Peyer's patch (tissue), 4 donors: Measurements from ENCODE around the gene SERINC1. TPM values are rescaled to one million over a fixed set of nuclear protein-coding genes. Genes with fewer than 3 reads are reported as not detected.

Experiments
- DNase-seq, 3 donors: peaks; one replicate each; pipeline ENCODE4 v3.0.0-alpha.2; 2017 to 2019
- H3K27ac ChIP-seq, 4 donors: fragments of 200-600 bp; sonication (generic); one replicate each; pipeline ENCODE4 v1.5.1; 2016 to 2019
- H3K27me3 ChIP-seq, 2 donors: fragments of 200-600 bp; sonication (generic); one replicate each; pipeline ENCODE4 v1.5.1; 2019
- H3K36me3 ChIP-seq, 3 donors: fragments of 200-600 bp; sonication (generic); one replicate each; pipeline ENCODE4 v1.5.1; 2016 to 2019
- H3K4me1 ChIP-seq, 4 donors: fragments of 200-600 bp; sonication (generic); one replicate each; pipeline ENCODE4 v1.5.1; 2016 to 2019
- H3K4me3 ChIP-seq, 4 donors: fragments of 200-600 bp; sonication (generic); 1 replicate in 3 of 4; 2 replicates in 1 of 4; pipeline ENCODE4 v1.5.1; 2016 to 2019; ENCODE audit warnings: mild to moderate bottlenecking in 1 of 4
- H3K9me3 ChIP-seq, 4 donors: fragments of 200-600 bp; sonication (generic); one replicate each; pipeline ENCODE4 v1.5.1; 2016 to 2019; ENCODE audit warnings: mild to moderate bottlenecking in 1 of 4
- POLR2A ChIP-seq, 2 donors: fragments of 450-650 bp; IDR thresholded peaks; one replicate each; pipeline ENCODE4 v1.5.1; 2017; ENCODE audit warnings: antibody characterized with exemption in 2 of 2, mild to moderate bottlenecking in 2 of 2, moderate library complexity in 2 of 2
- total RNA-seq, 4 donors: library from RNA; depleted of rRNA; stranded (reverse); fragments of >200 nt; gene quantifications; one replicate each; pipeline ENCODE4 v1.1.0, GENCODE V29; 2016
- TF ChIP-seq, protein P1 (sequence below), 6 experiments: fragments of 450-650 bp in 4 of 6; fragments of 200-600 bp in 2 of 6; sonication (generic) in 1 of 6; IDR thresholded peaks; one replicate each; pipeline ENCODE4 v1.5.1; 2017 to 2019; ENCODE audit warnings: antibody characterized with exemption in 6 of 6, mild to moderate bottlenecking in 3 of 6, moderate library complexity in 1 of 6

Gene SERINC1
- total RNA-seq, 4 donors from 2014 or later = 50.3 to 115 (median 70.0) TPM

- H3K27me3 ChIP-seq = no peaks in the 10 kb centered on the region
- H3K36me3 ChIP-seq = peaks cover 0 to 85% (median 0%) of the 10 kb centered on the region in 3 donors
- TF ChIP-seq, protein P1, sequence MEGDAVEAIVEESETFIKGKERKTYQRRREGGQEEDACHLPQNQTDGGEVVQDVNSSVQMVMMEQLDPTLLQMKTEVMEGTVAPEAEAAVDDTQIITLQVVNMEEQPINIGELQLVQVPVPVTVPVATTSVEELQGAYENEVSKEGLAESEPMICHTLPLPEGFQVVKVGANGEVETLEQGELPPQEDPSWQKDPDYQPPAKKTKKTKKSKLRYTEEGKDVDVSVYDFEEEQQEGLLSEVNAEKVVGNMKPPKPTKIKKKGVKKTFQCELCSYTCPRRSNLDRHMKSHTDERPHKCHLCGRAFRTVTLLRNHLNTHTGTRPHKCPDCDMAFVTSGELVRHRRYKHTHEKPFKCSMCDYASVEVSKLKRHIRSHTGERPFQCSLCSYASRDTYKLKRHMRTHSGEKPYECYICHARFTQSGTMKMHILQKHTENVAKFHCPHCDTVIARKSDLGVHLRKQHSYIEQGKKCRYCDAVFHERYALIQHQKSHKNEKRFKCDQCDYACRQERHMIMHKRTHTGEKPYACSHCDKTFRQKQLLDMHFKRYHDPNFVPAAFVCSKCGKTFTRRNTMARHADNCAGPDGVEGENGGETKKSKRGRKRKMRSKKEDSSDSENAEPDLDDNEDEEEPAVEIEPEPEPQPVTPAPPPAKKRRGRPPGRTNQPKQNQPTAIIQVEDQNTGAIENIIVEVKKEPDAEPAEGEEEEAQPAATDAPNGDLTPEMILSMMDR (IDR thresholded peaks at IDR 0.05) = no peak
- TF ChIP-seq POLR2A (IDR thresholded peaks at IDR 0.05) = no peak
Observed at GRCh38 chr6:122454673-122455072, 16.9 kb downstream of the SERINC1 start.

GRCh38 chr6:122452509-122452908, 19.1 kb downstream of the SERINC1 start:
- Histone ChIP-seq H3K27ac (no peak overlapping the region), H3K36me3 (peaks cover 0 to 95% (median 0%) of the 10 kb centered on the region in 3 donors), H3K27me3 (no peaks in the 10 kb centered on the region), H3K9me3 (no peaks in the 10 kb centered on the region), H3K4me1 (no peaks in the 10 kb centered on the region), H3K4me3 (no peak overlapping the region)
- DNase-seq = no peak
- TF ChIP-seq, protein P1 (IDR thresholded peaks at IDR 0.05) = no peak
- no peak for TF ChIP-seq POLR2A (IDR thresholded peaks at IDR 0.05)

More at GRCh38 chr6:122454673-122455072, 16.9 kb downstream of the SERINC1 start:
- no peak for DNase-seq
- Histone ChIP-seq H3K4me3 (no peak overlapping the region), H3K9me3 (no peaks in the 10 kb centered on the region), H3K4me1 (peaks cover 0 to 10% (median 0%) of the 10 kb centered on the region in 4 donors), H3K27ac (no peak overlapping the region)

DNA sequence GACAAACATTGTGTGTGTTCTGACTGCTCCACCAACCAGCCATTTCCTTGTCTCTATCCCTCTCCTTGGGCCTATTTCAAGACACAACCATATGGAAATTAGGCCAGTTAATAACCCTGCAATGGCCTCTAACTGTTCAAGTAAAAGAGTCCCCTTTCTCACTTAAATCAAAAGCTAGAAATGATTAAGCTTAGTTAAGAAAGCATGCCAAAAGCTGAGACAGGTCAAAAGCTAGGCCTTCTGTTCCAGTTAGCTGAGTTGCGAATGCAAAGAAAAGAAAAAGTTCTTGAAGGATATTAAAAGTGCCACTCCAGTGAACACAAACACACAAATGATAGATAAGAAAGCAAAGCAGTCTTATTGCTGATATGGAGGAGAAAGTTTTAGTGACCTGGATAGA, 22.5 kb downstream of the SERINC1 start:
- TF ChIP-seq, protein P1 (IDR thresholded peaks at IDR 0.05) = no peak
- TF ChIP-seq POLR2A (IDR thresholded peaks at IDR 0.05) = no peak
- Histone ChIP-seq H3K27ac (no peak overlapping the region), H3K4me1 (no peaks in the 10 kb centered on the region), H3K27me3 (no peaks in the 10 kb centered on the region), H3K36me3 (peaks cover 0 to 93% (median 0%) of the 10 kb centered on the region in 3 donors), H3K9me3 (no peaks in the 10 kb centered on the region), H3K4me3 (no peak overlapping the region)
- no peak for DNase-seq

DNA sequence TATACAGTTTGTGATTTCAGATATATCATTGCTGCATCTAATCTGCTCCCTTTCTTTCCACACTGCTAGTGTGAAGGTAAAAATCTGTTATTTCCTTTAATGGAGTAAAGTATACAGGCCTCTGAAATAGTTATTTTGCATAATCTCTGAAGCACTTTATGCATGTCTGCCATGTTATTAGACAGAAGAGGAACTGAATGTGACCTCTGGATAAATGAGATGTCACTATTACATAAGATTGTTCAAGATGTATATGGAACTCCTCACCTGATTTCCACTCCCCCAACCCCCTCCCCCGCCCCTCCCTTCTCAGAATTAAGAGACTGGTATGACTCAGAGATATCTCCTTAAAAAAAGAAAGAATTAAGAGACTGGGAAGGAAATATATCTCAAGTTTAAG, 26.3 kb downstream of the SERINC1 start:
- no peaks in the 10 kb centered on the region for H3K27me3 ChIP-seq
- no peaks in the 10 kb centered on the region for H3K9me3 ChIP-seq
- DNase-seq = no peak
- no peaks in the 10 kb centered on the region for H3K4me1 ChIP-seq
- TF ChIP-seq POLR2A (IDR thresholded peaks at IDR 0.05) = no peak
- TF ChIP-seq, protein P1 (IDR thresholded peaks at IDR 0.05) = no peak
- H3K36me3 ChIP-seq = peaks cover 0 to 81% (median 0%) of the 10 kb centered on the region in 3 donors
- H3K4me3 ChIP-seq = no peak overlapping the region
- H3K27ac ChIP-seq = no peak overlapping the region

DNA sequence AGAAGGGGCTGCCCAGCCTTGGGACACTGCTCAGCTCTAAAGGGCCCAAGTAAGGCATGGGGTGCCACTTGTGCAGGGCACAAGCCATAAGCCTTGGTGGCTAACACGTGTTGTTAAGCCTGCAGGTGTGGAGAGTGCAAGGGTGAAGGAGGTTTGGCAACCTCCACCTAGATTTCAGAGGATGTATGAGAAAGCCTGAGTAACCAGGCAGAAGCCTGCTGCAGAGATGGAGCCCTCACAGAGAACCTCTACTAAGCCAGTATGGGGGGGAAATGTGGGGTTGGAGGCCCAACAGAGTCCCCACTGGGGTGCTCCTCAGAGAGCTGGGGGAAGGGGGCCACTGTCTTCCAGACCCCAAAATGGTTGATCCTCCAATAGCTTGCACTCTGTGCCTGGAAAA, 32.6 kb downstream of the SERINC1 start:
- Histone ChIP-seq H3K4me1 (no peaks in the 10 kb centered on the region), H3K36me3 (peaks cover 0 to 60% (median 0%) of the 10 kb centered on the region in 3 donors), H3K9me3 (no peaks in the 10 kb centered on the region), H3K27me3 (no peaks in the 10 kb centered on the region), H3K27ac (no peak overlapping the region), H3K4me3 (no peak overlapping the region)
- DNase-seq = no peak
- TF ChIP-seq, protein P1 (IDR thresholded peaks at IDR 0.05) = no peak
- TF ChIP-seq POLR2A (IDR thresholded peaks at IDR 0.05) = no peak

DNA sequence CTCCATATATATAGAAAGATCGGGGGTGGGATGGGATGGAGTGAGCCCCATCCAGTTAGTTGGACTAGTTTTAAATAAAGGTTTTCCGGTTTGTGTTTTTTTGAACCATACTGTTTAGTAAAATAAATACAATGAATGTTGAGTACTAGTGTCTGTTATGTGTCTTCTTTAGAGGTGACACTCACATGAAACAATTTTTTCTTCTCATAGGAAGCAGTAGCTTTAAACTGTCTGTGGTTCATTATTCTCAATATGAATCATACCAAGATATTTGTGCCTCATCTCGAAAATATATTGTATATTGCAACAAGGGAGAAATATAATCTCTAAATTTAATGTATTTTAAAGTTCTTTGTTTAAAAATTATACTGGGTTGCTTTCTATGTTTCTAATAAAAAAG, 38.8 kb downstream of the SERINC1 start:
- peaks cover 0 to 29% (median 0%) of the 10 kb centered on the region in 3 donors for H3K36me3 ChIP-seq
- TF ChIP-seq, protein P1 (IDR thresholded peaks at IDR 0.05) = no peak
- TF ChIP-seq POLR2A (IDR thresholded peaks at IDR 0.05) = no peak
- H3K9me3 ChIP-seq = no peaks in the 10 kb centered on the region
- no peaks in the 10 kb centered on the region for H3K4me1 ChIP-seq
- no peak overlapping the region for H3K4me3 ChIP-seq
- no peaks in the 10 kb centered on the region for H3K27me3 ChIP-seq
- DNase-seq = no peak
- H3K27ac ChIP-seq = no peak overlapping the region
